HG03095 (cell line): Measurements from ENCODE around the gene C22orf23.
"Not testable (repeated sequence)": the region's sequence is repeated elsewhere in the genome, so short reads cannot be mapped to it uniquely, and the experiment has no call there.

Source experiments
- ATAC-seq: cut with Tn5 transposase; IDR thresholded peaks from one replicate; pipeline ENCODE4 v1.9.1; 2021; ENCODE audit warnings: moderate library complexity; ENCODE audit not compliant: unreplicated experiment

The C22orf23 gene

GRCh38 chr22:37982938-37983859, 29.8 kb upstream of the C22orf23 start:
- no peak for ATAC-seq

DNA sequence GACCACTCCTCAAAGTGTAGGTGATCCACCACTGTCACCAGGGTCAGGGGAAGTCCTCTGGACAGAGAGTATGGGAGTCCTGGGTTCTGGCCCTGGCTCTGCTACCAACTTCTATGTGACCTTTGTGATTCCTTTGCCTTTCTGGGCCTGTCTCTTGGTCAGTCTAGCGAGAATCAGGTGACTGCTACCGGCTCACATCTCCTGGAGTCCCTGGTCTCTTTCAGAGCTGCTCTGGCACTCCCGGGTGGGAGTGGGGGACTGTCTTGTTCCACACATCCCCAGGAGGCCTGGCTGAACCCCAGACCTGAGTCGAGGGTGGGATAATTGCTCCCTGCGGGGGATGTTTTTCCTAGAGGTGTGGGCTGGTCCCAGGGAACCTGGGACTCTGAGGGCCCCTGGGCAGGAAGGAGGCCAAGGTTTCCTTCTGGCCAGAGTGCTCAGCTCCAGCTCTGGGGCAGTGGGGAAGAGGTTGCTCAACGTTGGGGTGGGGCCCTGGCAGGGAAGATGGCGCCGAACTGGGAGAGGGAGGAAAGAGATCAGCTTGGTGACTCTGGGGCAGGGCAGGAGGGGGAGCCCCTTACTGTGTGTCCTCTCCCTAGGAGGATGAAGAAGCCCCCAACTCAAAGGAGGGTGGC, 28.9 kb upstream of the C22orf23 start:
- ATAC-seq = no peak

DNA sequence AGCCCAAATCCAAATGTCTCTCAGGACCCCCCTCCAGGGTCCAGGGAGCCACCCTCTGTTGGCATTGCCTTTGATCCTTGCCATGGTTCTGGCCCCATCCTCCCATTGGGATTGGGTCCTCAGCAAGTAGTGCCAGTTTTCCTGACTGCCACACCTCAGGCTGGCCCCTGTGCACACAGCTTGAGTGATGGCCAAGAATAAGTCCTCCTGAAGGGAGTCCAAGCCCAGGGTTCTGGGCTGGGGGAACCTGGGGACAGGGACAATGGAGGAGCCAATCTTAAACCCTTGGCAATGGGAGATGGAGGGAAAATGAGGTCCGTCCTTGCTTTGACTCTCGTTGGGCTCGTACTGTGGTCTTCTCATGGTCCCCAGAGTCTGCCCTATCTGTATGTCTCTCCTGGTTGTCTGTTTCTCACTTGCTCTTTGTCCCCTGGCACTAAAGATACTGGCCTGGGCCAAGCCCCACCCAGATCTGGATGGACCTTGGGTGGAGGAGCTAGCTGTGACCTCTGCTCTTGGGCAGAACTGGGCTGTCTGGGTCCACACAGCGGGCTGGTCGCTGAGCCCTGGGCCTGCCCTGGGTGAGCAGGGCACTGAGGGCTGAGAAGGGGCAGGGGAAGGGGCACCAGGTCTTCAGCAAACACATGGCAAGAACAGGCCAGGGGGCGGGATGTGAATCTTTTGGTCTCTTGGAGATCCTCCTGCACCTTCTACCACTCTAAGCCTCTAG, 28.0 kb upstream of the C22orf23 start:
- ATAC-seq = no peak

DNA sequence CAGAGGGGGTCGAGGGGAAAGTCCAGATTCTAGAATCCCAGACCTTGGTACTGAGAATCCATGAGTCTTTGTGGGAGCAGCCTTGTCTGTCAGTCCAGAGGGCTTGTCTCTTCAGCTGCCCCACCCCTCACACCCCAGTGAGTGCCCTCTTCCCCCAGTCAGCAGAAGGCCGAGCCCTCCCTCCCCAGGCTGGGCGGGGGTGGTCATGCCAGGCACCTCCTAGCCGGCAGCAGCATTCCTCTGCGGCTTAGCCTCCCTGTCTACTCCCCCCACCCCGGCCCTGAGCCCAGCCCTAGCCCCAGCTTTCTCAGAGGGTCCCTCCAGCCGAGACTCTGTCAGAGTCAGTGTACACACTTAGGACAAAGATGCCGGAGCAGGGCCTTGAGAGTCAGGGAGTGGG, 26.4 kb upstream of the C22orf23 start:
- ATAC-seq = no peak

- no peak for ATAC-seq
Observed at GRCh38 chr22:37976547-37976946, 23.1 kb upstream of the C22orf23 start.

GRCh38 chr22:37976022-37976421, 22.6 kb upstream of the C22orf23 start:
- ATAC-seq = not testable (repeated sequence)

- no peak for ATAC-seq
Observed at GRCh38 chr22:37975153-37975552, 21.8 kb upstream of the C22orf23 start.

DNA sequence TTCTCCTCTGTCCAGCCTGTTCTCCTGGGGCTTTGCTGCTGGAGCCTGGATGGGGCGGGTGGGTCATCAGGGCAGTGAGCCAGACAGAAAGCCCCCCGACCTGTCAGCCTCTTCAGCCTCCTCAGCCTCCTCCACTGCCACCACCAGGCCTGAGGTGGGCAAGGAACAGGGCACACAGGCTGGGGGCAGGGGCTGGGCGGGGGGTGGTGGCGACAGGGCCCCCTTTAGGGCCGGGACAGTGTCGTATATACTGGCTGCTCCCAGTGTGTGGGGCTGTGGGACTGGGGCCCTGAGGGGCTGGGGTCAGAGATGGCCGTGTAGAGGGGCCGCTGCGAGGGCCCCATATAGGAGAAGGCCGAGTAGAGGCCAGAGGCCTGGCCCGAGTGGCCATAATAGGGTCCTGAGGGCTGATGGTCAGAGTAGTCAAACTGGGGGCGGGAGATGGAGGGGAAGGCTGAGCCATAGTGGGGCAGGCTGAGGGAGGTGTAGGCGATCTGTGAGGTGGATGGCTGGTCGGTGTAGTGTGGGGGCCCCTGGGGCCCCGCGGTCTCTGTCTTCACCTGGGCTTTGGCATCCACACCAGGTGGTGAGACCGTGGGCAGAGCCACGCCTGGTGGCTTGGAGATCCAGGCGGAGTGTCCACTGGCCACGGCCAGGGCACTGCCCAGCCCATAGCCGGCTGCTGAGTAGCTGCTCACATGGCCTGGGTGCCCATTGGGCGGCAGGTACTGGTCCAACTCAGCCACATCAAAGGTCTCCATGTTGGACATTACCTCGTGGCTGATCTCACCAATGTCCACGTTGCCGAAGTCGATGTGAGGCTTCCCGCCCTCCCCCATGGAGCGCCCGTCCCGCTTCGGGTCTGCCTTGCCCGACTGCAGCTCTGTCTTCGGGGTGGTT, 20.1 kb upstream of the C22orf23 start:
- no peak for ATAC-seq

DNA sequence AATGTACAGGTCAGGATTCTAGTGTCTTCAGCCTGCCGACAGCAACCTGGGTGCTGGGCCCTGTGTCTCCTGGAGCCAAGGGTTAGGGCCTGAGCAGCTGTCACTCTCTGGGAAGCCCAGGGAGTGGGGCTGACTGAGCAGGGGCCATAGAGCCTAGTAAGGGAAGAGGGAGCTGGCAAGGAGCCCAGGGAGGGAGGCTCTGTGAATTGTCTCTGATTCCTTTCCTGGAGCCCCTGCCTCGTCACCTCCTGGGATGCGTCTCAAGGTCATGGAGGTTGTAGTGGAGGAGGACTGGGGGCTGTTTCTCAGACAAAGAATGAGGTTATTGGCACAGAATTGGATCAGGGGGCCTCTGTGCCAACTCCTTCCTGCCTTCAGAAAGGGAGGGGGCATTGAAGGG, 19.1 kb upstream of the C22orf23 start:
- ATAC-seq = no peak

GRCh38 chr22:37971475-37972434, 18.4 kb upstream of the C22orf23 start:
- ATAC-seq = no peak

DNA sequence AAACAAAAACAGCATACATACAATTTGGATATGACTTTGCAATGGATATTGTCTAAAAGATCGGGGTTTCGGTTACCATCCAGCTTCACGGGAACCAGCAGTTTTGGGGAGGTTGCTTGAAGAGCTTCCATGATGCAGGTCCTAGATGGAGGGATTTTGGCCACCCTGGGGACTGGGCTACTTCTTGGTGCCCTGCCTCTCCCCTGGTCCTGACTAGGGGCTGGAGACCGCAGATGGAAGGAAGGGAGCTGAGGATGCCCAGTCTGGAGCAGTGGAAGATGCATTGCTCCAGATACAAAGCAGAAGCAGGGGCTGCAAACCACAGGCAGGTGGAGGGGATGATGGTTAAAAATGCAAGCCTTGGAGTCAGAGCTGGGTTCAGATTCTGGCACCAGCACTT, 17.5 kb upstream of the C22orf23 start:
- ATAC-seq = no peak

GRCh38 chr22:37968452-37969251, 15.3 kb upstream of the C22orf23 start:
- no peak for ATAC-seq

DNA sequence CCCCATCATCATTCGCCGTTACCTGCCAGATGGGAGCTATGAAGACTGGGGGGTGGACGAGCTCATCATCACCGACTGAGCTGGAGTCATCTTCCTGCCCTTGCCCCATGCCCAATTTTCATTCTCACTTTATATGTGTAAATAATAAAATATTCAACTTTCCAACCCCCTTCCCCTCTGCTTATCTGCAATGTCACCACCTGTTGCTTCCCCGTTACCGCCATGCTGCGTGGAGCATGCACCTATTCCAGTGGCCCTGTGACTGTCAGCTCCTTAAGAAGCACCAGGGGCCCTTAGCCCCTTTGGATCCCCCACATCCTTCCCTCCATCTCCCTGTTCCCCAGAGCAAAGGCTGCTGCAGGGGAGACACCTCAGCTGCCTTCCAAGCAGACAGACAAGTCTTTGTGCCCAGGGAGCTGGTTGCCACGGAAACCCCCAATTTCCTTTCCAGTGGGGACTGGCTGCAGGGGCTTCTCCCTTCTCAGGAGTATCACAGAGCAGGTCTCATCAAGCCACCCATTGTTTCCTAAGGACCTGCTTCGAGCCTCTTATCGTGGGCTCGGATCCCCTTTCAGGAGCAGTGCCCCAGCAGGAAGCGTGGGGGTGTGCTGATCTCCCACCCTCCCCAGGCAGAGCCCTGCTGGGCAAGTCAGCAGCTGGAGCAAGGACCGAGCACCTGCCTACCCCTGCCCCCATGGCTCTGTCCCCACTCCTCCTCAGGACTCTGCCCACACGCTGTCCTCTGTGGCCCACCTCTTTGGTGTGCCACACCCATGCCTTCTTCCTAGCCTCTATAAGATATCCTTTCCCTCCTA, 14.4 kb upstream of the C22orf23 start:
- no peak for ATAC-seq

- ATAC-seq = no peak
Observed at GRCh38 chr22:37967147-37967546, 13.7 kb upstream of the C22orf23 start.

DNA sequence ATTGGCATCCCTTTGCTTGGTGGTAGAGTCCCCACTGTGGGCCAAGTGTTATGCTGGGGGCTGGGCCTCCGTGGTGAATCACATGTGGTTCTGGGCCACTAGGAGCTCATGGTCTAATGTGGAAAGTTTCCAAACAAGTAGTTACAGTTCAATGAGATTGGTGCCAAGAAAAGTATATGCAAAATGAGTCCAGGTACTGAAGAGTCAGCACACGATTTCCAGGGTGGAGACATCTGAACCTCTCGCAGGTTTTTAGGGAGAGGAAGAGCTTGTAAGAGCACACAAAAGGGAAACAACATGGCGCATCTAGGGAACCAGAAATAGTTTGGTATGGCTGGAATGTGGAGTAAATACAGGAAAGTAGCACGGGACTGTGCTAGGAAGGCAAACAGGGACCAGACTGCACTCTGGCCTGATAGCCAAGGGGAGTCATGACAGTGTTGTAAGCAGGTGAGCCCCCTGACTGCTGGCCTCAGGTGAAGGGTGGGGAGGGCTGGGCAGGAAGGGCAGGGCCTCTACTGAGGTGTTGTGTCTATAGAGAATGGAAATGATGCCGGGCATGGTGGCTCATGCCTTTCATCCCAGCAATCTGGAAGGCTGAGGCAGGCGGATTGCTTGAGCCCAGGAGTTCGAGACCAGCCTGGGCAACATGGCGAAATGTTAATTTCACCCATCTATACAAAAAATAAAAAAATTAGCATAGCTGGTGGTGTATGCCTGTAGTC, 12.7 kb upstream of the C22orf23 start:
- no peak for ATAC-seq

- no peak for ATAC-seq
Observed at GRCh38 chr22:37961062-37961461, 7.7 kb upstream of the C22orf23 start.

- no peak for ATAC-seq
Observed at GRCh38 chr22:37959231-37959825, 5.9 kb upstream of the C22orf23 start.
